ENCODE results near the gene EDC4.
"Not testable (repeated sequence)": the region's sequence is repeated elsewhere in the genome, so short reads cannot be mapped to it uniquely, and the experiment has no call there.

Gene EDC4

GRCh38 chr16:67872631-67873434, at the start of gene EDC4:
TSS of gene EDC4 (plus strand) at chr16:67873052. CDS start at chr16:67873262, 210 bp downstream.
- peak; percentile 19 for DNase-seq

GRCh38 chr16:67825119-67825518, 47.7 kb upstream of the EDC4 start:
- no peak for DNase-seq

- DNase-seq, result no peak
Observed at GRCh38 chr16:67825906-67826305, 46.9 kb upstream of the EDC4 start.

- DNase-seq, result no peak
Observed at GRCh38 chr16:67828651-67829050, 44.2 kb upstream of the EDC4 start.

- no peak for DNase-seq
Observed at GRCh38 chr16:67833030-67833414, 39.8 kb upstream of the EDC4 start.

- DNase-seq, result peak; percentile 73
Observed at GRCh38 chr16:67833415-67834241, 39.2 kb upstream of the EDC4 start.

- DNase-seq, result no peak
Observed at GRCh38 chr16:67834242-67834614, 38.6 kb upstream of the EDC4 start.

GRCh38 chr16:67837190-67837589, 35.7 kb upstream of the EDC4 start:
- DNase-seq, result not testable (repeated sequence)

GRCh38 chr16:67837811-67838210, 35.0 kb upstream of the EDC4 start:
- DNase-seq, result no peak

- peak; percentile 62 for DNase-seq
Observed at GRCh38 chr16:67841198-67841815, 31.5 kb upstream of the EDC4 start.

- DNase-seq, result peak; percentile 90
Observed at GRCh38 chr16:67841816-67842508, 30.9 kb upstream of the EDC4 start, which contains the start of gene THAP11. TSS of gene THAP11 (plus strand) at chr16:67842320. CDS start at chr16:67842555, 235 bp downstream.

GRCh38 chr16:67842509-67843342, 30.1 kb upstream of the EDC4 start:
- no peak for DNase-seq

- DNase-seq, result no peak
Observed at GRCh38 chr16:67843343-67843765, 29.5 kb upstream of the EDC4 start.

- DNase-seq, result no peak
Observed at GRCh38 chr16:67844497-67844896, 28.4 kb upstream of the EDC4 start.

GRCh38 chr16:67845291-67846062, 27.4 kb upstream of the EDC4 start:
- DNase-seq, result no peak

GRCh38 chr16:67846063-67846319, 26.9 kb upstream of the EDC4 start:
- DNase-seq, result no peak

GRCh38 chr16:67846320-67847063, 26.4 kb upstream of the EDC4 start, which contains the start of gene NUTF2:
TSS of gene NUTF2 (plus strand) at chr16:67846933. CDS start at chr16:67865131, 18,198 bp downstream.
- DNase-seq, result peak; percentile 91

GRCh38 chr16:67847064-67847861, 25.6 kb upstream of the EDC4 start, which contains the start of gene CENPT:
TSS of gene CENPT (minus strand) at chr16:67847693. CDS start at chr16:67833859, 13,834 bp downstream.
- DNase-seq, result no peak

GRCh38 chr16:67848118-67848517, 24.7 kb upstream of the EDC4 start:
- no peak for DNase-seq

Data from SHP77 treated with DMSO at 0.1 percent for 48 hours (cell line).